GM19395 (cell line): ENCODE results near the gene SYNE1.
"Not testable (repeated sequence)": the region's sequence is repeated elsewhere in the genome, so short reads cannot be mapped to it uniquely, and the experiment has no call there.

Source experiments
- ATAC-seq: cut with Tn5 transposase; IDR thresholded peaks from one replicate; pipeline ENCODE4 v1.9.1; 2021; ENCODE audit warnings: mild to moderate bottlenecking, moderate library complexity; ENCODE audit not compliant: unreplicated experiment

Gene SYNE1

DNA sequence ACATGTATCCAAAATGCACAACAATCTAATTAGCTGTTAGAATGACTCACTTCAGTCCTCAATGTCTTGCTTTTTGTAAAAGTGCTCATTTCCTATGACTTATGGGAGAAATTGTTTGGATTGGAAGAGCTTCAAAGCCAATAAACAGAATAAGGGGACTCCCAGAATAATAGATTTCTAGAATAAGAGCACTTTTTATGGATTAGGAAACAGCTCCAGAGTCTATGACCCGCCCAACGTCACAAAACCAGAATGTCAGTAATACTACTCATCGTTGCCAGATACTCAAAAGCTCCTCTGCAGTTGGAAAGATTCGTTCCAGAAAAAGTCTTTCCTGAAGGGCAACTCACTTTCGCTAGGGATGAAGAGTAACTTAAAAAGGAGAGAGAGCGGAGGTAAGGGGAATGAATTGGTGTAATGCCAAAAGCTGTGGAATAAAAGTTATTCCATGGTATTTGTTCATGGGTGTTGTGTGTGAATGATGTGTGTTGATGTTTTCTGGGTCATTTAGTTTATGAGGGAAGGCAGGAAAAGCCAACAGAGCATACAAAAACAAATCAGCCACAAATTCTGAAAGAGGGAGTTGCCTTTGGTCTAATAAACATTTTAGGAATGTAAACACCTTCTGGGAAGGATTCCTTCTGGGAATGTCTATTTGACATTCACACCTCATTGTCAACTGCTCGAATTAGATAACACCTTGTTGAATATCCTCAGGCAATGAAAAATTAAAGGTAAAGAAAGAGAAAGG is 64.6 kb downstream of the SYNE1 start:
- no peak for ATAC-seq

DNA sequence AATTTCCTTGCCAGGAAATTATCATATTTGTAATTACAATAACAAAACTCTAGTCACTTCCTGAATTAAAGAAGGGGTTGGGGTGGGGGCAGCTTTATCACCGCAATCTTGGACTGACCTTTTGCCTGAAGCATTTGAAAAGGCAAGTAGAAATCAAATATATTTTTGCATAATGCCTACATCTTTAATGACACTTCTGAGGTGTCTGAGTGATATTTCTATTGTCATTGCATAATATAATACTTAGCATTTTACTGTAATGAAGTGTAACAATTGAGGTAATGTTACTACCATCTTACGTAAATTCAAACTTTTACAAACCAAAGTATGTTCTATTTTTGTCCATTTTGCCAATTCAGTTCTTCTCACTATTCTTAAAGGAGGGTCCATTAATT is 65.2 kb downstream of the SYNE1 start:
- no peak for ATAC-seq

DNA sequence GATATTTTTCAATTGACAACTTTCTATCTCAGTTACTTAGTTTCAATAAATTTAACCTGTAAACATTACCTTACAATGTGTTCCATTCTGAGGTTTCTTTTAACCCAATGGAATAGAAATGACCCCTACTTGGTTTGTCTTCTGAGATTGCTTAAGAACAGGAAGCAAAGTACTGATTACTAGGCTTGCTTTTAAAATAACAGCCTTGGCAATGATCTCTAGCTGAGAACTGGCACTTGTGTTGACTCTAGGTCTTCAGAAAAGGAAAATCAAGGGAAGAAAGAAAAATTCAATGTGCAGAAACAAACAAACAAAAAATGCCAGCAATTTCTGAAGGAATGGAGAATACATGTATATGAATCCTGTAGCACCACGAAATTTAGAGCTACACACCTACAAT is 66.1 kb downstream of the SYNE1 start:
- ATAC-seq = no peak

DNA sequence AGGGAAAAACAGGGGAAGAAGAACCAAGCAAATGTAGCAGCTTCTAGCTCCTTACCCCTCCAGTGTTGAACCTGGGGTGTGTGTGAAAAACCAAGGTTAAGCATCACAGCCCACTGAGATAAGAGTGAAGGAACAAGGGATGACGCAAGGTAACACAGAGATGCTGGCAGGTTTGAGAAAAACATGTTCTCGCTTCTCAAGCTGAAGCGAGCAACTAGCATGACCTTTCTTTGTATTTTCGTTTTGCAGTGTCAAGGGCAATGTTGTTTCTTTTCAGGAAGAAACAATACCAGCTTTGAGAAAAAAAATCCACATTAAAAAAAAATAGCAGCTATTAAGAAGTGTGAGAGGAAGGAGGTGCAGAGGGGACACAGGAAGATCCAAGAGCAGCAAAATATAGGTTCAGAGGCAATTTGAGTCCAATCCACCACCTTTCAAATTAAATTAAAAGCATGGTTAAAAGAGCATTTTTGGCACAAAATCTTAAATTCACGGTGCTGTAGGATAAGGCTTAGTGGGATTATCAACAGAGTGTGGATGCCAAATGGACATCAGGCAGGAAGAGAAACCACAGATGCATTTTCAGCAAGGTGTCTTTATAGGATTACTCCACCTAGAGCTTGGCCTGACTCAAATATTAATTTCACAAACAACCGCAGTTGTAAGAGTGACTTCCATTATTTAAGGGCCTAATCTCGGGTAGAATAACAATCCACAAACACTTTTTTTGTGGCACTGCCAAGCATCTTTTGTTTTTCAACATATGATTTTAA is 70.9 kb downstream of the SYNE1 start:
- ATAC-seq = no peak

DNA sequence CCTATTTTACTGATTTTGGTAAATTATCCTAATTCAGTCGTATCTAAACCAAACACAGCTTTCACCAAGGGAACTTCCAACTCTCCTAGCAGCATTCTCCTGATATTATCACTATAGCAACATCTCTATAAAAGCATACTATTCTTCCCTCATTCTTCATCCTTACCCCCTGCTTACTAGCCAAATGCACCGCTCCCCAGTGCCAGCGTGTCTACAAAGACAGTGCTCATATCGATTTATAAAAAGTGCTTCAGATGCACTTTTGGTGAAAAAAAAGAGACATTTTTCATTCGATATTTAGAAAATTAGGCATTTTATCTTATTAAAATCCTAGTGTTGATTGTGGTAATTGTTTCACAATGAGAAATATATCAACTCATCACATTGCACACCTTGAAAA is 74.0 kb downstream of the SYNE1 start:
- no peak for ATAC-seq

DNA sequence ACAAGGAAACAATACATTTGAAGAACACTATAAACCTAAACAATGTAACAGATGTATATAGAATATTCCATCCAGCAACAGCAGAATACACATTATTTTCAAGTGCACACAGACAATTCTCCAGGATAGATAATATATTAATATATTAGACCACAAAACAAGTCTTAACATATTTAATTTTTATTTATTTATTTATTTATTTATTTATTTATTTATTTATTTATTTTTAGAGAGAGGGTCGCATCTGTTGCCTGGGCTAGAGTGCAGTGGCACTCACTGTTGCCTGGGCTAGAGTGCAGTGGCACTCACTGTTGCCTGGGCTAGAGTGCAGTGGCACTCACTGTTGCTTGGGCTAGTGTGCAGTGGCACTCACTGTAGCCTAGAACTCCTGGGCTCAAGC is 78.4 kb downstream of the SYNE1 start:
- ATAC-seq = not testable (repeated sequence)

DNA sequence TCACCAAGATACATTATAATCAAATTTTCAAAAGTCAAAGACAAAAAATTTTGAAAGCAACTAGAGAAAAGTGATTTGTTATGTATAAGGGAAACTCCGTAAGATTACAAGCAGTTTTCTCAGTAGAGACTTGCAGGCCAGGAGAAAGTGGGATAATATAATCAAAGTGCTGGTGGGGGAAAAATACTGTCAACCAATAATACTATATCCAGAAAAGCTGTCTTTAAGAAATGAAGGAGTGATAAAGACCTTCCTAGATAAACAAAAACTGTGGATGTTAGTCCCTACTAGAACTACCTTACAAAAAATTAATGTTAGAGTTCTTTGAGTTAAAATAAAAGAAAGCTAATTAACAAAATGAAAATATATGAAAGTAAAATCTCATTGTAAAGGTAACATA is 79.7 kb downstream of the SYNE1 start:
- ATAC-seq = no peak

DNA sequence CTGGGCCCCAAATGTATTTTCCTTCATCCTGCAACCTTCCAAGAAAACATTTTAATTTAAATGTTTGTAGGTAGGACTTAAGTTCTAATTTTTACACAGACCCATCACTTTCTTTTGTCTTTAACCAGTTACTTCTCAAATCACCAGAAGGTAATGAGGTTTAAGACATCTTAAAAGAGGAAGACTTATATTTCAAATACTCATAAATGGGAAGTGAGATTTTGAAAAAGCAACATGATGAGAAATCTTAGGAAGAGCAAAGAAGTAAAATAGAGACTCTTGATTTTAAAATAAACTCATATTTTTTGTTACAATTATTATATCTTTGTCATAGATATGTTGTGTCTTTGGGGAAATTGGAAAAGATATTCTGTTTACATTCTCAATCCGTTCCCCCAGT is 82.3 kb downstream of the SYNE1 start:
- ATAC-seq = no peak

DNA sequence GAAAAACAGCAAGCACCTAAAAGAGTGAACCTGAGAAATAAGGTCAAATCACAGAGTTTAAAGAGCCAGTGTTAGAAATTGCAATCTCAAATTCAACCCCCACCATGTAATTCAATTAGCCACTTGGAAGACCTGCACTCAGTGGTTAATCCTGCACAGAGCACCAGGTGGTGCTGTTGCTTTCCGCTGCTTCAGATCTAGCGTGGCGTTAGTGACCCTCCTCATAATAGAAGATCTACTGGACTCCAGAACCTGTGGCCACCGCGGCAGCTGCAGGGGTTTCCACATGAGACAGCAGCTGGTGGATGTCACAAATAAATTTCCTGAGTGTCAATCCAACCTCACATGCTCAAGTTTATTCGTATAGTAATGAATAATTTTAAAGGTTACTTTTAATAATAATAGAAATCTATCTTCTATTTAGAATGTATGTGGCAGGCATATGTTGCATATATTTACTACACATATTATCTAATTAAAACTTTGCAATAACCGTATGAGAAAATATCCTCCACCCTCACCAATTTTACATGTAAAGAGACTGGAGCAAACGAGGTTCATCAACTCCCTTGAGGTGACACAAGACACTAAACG is 84.4 kb downstream of the SYNE1 start:
- ATAC-seq = peak; percentile 90

DNA sequence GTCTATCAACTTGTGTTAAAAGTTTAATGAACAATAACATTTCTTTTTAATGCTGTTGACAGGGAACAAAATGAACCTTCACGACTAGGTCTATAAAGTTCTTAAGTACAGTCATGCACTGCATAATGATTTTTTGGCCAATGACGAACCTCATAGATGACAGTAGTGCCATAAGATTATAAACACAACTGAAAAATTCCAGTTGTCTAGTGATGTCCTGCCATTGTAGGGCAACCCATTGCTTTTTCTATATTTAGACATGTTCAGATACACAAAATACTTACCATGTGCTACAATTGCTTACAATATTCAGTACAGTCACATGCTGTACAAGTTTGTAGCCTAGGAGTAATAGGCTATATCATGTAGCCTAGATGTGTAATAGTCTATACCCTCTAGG is 93.6 kb downstream of the SYNE1 start:
- no peak for ATAC-seq

DNA sequence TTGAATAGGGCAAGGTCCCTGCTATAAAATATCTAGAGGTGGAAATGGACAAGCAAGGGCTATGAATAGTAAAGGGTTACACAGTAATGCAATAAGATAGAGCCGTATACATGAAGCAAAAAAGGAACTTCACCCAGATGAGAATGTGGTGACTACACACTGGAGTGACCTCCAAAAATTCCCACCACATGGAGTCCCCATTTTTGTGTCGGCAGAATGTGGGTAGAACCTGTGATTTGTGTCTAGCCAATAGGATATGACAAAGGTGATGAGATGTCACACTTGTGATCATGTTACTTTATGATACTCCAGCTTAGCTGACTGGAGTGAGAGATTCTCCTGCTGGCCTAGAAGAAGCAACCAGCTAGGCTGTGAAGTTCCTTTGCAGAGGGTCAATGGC is 96.8 kb downstream of the SYNE1 start:
- no peak for ATAC-seq

DNA sequence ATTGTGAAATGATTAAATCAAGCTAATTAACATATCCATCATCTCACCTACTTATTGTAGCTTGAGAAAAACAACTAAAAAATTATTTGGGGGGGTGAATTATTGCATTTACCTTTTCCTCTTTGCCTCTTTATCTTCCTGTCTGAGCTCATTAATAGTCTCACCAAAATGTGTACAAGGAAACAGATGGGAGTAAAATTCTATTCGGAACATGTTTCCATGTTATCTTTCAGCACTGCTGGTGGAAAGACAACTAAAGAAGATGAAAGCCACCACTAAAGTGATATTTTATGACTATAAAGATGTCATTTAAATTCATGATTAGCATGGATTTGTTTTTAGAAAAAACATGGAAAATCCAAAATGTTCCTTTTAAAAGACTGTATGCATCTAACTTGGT is 102.6 kb downstream of the SYNE1 start:
- no peak for ATAC-seq

DNA sequence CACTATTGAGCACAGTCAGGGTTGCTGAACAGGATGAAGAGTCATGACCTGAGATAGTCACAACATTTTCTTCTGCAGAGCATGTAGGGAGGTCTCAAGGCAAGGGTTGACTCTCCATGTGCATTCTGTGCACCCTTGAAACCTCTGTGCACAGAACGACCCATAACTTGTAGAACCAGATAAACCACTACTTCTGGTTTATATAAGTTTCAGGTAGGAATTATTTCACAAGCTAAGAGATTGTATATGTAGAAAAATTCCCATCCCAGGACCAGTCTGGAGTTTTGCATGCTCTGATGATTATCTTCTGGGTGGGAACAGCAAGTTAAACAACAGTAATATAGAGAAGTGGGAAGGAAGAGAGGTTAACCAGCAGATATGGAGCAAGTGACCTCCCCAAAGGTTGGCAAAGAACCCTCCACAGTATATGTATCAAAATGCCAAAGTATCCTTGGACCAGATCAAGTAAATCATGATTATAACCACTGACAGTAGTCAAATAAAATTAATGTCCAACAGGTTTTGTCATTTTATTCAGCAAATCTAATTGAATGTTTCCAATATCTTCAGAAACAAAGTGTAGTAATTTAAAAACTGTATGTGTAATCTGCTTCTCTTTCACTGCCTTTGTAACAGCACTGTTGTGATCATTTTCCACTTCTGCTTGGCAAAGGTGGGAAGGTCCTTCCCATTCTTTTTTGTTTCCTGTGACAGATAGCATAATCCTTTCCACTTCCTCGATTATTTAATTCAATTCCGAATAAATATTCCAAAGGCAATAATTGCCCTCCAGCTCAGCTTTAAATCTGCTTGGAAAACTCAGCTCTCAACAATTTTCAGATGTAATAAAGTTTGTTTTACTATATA is 104.4 kb downstream of the SYNE1 start:
- no peak for ATAC-seq

DNA sequence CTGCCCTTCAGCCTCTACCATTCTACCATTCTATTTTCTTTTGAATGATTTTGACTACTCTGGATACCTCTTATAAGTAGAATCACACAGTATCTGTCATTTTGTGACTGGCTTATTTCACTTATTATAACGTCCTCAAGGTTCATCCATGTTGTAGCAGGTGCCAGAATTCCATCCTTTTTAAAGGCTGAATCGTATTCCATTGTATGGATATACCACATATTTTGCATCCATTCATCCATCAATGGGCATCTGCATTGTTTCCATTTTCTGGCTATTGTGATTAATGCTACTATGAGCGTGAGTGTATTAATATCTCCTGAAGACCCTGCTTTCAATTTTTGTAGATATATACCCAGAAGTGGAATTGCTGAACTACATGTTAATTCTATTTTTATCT is 105.5 kb downstream of the SYNE1 start:
- no peak for ATAC-seq

DNA sequence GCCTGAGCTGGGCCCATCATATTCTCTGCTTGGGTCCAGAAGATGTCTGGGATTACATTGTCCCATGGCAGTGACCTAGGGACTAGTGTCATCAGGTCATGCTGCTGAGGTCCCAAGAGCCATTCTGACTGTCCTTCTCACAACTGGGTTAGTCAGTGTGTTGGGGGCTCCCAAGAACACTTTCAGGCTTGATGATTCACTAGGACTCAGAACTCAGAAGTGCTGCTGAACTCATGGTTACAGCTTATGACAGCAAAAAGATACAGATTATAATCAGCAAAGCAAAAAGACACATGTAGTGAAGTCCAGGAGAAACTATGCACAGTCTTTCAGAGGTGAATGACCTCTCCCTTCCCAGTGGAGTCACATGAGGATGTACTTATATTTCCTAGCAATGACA is 107.8 kb downstream of the SYNE1 start:
- no peak for ATAC-seq

DNA sequence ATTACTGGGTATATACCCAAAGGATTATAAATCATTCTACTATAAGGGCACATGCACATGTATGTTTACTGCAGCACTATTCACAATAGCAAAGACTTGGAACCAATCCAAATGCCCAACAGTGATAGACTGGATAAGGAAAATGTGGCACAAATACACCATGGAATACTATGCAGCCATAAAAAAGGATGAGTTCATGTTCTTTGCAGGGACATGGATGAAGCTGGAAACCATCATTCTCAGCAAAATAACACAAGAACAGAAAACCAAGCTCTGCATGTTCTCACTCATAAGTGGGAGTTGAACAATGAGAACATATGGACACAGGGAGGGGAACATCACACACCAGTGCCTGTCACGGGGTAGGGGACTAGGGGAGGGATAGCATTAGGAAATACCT is 123.0 kb downstream of the SYNE1 start:
- not testable (repeated sequence) for ATAC-seq

DNA sequence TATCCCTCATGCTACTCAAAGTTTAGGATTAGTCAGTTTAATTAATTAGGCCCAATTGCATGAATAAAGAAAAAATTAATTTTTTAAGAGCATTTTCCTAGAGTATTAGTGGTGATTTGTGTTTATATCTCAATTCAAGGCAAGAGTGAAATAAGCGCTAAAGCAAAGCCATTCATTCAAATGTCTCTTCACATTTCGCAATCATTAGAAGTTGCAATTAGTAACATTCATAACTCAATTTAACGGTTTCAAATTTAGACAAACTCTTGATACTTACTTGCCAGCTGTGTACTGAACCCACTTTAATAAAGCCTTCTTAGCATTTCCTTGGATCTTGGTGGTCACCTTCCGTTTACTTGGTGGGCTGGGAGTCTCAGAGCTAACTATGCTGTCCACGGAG is 127.2 kb downstream of the SYNE1 start:
- ATAC-seq = no peak

DNA sequence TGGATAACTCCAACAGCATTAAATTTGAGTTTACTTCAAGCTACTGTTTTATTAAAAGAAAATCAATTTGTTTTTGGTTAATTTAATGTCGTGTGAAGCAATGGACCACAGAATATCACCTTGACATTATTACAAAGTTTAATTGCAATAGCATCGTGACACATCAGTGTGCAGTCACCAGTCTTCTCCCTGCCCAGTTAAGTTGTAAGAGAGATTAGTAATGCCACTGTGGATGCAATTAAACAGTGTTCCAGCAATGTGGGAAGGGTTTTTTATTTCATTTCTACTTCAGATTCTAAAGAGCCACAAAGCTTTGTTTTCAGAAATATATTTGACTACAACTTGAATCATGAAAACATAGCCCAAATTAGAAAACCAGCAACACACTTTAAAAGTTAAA is 128.7 kb downstream of the SYNE1 start:
- no peak for ATAC-seq

DNA sequence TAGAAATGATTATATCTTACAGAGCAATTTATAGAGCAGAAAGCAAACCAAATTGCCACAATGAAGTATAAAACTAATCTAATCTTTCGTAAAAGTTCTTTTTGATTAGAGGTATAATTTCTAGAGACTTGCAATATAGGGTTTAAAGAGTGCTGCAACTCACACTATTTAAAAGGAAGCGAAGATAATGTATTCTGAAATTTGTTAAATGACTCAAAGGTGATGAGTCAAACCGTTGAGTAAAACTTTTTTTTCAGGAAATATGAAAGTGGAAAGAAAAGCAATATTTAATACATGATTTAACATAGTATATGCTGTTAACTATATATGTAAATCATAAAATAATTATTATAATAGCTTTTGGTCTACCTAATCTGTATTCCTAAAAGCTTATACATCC is 133.6 kb downstream of the SYNE1 start:
- no peak for ATAC-seq

DNA sequence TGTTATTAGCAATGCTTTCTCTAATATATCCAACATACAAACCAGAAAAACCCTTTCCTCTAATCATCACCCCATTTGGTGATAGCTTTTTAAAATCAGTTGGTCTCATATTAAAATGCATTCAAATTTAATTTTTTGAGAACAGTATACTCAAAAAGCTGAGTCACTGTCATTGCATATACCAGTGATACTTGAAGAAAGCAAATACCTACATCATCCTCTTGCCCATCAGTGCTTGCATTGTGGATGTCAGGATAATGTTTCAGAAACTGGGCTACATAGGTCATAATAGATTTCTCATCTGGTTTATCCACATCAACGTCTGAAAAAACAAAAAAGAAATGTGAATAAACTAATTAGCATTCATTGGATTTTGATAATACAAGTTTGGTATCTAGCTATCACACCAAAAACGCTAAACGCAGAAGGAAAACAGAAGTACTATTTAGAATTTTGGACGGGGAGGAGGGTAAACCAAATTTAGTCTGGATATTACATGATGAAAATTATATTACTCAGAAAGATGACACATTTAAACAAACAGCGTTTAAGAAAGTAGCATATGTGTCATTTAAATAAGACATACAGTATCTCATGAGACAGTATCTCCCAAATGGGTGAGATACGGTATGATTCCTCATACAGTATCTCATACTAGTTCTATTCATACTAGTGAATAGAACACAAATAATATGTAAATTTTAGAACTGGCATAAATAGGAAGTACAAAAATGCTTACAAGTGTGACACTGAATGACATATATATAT is 134.6 kb downstream of the SYNE1 start:
- no peak for ATAC-seq

DNA sequence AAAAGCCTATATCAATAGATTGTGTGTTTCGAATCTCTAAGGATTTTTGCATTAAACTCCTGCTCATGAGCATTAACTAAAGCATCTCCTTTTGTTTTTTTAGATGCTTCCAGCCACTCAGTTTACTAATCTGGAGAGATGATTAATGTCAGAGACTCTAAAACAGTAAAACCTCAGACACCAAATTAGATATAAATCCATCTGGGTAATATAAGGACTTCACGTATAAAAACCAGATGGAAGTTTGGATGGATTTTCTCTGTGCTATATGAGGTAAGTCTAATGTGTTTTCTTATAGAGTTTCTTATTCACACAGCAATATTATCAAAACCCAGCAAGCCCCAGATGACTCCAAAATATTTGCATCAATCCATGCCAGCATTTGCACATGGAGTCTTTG is 137.2 kb downstream of the SYNE1 start:
- ATAC-seq = no peak
